HL-60 (cell line): ENCODE measurements around the gene UBE2L5.
"Not testable (repeated sequence)": the region's sequence is repeated elsewhere in the genome, so short reads cannot be mapped to it uniquely, and the experiment has no call there.

Experiments
- DNase-seq, 2 experiments: peaks; one replicate each; pipeline ENCODE4 v3.0.0-alpha.2; 2010 to 2020; ENCODE audit warnings: low read depth in 1 of 2, low spot score in 1 of 2
- H3K27ac ChIP-seq: fragments of 250-450 bp; sonication (Bioruptor Pico); replicated peaks from 2 replicates; pipeline ENCODE4 v1.5.1; 2020; ENCODE audit warnings: mild to moderate bottlenecking, moderate library complexity
- H3K27me3 ChIP-seq: fragments of 250-450 bp; sonication (Bioruptor Pico); 2 replicates; pipeline ENCODE4 v1.5.1; 2021; ENCODE audit warnings: mild to moderate bottlenecking, moderate library complexity; ENCODE audit not compliant: insufficient read depth, poor library complexity, severe bottlenecking
- H3K4me3 ChIP-seq: replicated peaks from 2 replicates; pipeline ENCODE4 v1.5.1; 2011; ENCODE audit warnings: mild to moderate bottlenecking, control low read depth, low read length; ENCODE audit not compliant: insufficient read depth
- GABPA ChIP-seq: IDR thresholded peaks from 2 replicates; pipeline ENCODE4 v1.6.1; 2012; ENCODE audit warnings: low read depth
- POLR2AphosphoS5 ChIP-seq: IDR thresholded peaks from 2 replicates; pipeline ENCODE4 v1.6.1; 2012; ENCODE audit warnings: low read depth
- SPI1 ChIP-seq: IDR thresholded peaks from 2 replicates; pipeline ENCODE4 v1.6.1; 2012; ENCODE audit warnings: low read depth, mild to moderate bottlenecking, borderline replicate concordance
- TF ChIP-seq, protein P1 (sequence below): IDR thresholded peaks from one replicate; pipeline ENCODE4 v1.5.1; 2011; ENCODE audit warnings: low read length, control low read depth, inconsistent platforms; ENCODE audit not compliant: insufficient read depth
- TF ChIP-seq, protein P2 (sequence below): IDR thresholded peaks from 2 replicates; pipeline ENCODE4 v1.6.1; 2012; ENCODE audit warnings: low read depth; ENCODE audit not compliant: insufficient replicate concordance

The UBE2L5 gene

DNA sequence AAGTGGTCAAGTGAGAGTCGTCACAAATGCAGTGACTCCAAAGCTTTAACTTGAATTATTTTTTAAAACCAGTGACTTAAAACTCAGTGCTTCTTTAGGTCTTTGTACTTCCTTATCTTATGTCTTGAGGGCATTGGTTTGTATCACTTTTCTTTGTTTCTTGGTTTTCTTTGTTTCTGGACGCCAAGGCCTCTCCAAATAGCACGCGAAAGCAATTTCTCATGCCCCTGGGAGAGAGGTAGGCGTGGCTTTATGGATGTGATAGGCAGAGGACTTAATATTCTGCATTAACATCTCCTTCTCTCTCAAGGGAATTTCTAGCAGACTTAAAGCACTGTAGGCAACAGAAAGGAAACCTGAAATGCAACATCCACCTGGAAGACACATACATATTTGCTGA is 20.6 kb downstream of the UBE2L5 start:
- no peaks in the 10 kb centered on the region for H3K27me3 ChIP-seq
- no peak overlapping the region for H3K27ac ChIP-seq
- DNase-seq, result no peak
- no peak overlapping the region for H3K4me3 ChIP-seq
- TF ChIP-seq SPI1 (no peak), POLR2AphosphoS5 (no peak), GABPA (no peak)
- TF ChIP-seq, protein P1, sequence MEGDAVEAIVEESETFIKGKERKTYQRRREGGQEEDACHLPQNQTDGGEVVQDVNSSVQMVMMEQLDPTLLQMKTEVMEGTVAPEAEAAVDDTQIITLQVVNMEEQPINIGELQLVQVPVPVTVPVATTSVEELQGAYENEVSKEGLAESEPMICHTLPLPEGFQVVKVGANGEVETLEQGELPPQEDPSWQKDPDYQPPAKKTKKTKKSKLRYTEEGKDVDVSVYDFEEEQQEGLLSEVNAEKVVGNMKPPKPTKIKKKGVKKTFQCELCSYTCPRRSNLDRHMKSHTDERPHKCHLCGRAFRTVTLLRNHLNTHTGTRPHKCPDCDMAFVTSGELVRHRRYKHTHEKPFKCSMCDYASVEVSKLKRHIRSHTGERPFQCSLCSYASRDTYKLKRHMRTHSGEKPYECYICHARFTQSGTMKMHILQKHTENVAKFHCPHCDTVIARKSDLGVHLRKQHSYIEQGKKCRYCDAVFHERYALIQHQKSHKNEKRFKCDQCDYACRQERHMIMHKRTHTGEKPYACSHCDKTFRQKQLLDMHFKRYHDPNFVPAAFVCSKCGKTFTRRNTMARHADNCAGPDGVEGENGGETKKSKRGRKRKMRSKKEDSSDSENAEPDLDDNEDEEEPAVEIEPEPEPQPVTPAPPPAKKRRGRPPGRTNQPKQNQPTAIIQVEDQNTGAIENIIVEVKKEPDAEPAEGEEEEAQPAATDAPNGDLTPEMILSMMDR, result no peak
- TF ChIP-seq, protein P2, sequence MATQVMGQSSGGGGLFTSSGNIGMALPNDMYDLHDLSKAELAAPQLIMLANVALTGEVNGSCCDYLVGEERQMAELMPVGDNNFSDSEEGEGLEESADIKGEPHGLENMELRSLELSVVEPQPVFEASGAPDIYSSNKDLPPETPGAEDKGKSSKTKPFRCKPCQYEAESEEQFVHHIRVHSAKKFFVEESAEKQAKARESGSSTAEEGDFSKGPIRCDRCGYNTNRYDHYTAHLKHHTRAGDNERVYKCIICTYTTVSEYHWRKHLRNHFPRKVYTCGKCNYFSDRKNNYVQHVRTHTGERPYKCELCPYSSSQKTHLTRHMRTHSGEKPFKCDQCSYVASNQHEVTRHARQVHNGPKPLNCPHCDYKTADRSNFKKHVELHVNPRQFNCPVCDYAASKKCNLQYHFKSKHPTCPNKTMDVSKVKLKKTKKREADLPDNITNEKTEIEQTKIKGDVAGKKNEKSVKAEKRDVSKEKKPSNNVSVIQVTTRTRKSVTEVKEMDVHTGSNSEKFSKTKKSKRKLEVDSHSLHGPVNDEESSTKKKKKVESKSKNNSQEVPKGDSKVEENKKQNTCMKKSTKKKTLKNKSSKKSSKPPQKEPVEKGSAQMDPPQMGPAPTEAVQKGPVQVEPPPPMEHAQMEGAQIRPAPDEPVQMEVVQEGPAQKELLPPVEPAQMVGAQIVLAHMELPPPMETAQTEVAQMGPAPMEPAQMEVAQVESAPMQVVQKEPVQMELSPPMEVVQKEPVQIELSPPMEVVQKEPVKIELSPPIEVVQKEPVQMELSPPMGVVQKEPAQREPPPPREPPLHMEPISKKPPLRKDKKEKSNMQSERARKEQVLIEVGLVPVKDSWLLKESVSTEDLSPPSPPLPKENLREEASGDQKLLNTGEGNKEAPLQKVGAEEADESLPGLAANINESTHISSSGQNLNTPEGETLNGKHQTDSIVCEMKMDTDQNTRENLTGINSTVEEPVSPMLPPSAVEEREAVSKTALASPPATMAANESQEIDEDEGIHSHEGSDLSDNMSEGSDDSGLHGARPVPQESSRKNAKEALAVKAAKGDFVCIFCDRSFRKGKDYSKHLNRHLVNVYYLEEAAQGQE, result no peak

DNA sequence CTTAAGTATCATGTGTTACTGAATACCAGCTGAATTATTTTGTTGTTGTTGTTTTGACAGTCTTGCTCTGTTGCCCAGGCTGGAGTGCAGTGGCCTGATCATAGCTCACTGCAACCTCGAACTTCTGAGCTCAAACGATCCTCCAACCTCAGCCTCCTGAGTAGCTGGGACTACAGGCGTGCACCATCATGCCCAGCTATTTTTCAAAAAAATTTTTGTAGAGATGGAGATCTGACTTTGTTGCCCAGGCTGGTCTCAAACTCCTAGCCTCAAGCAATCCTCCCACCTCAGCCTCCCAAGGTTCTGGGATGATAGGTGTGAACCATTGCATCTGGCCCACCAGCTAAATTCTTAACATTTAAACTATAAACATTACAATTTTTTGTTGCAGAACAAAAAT is 21.2 kb downstream of the UBE2L5 start:
- DNase-seq, H3K4me3 ChIP-seq, H3K27me3 ChIP-seq, H3K27ac ChIP-seq: not testable (repeated sequence)

DNA sequence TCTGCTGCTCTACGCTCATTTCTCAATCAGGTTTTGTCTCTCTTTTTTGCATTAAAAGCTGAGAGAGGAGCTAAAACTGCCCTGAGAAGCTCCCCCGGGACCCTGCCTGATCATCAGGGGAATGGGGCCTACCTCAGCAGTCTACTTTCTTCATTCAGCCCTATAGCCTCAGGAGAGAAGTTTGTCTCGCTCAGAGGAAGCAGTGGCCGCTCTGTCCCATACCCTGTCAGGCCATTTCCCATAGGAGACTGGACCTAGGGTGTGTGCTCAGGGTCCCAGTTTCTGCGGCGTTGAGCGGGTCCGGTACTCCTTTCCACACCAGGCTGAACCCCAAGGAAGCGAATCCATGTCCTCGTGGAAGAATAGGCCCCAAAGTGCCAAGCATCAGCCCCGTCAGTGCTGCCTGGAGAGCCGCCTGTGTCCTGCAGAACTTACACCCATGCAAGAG is 21.7 kb downstream of the UBE2L5 start:
- H3K27ac ChIP-seq, result no peak overlapping the region

DNA sequence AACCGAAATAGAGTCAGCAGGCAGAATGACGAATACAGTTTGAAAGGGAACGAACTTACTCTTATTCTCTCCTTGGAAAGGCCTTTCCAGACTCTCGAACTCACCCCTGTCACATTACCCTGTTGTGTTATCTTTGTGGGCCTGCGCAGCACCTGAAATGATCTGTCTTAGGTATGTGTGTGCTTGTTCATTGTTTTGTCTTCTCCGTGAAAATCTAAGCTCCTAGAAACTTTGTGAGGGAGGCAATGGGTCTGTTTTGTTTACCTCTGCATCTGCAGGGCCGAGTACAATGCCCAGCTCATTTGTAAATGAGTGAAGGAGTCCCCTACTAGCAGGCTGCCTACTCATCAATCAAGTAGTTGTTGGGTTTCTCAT is 23.8 kb downstream of the UBE2L5 start:
- H3K27me3 ChIP-seq, result no peaks in the 10 kb centered on the region
- DNase-seq, result no peak
- H3K27ac ChIP-seq, result no peak overlapping the region
- no peak overlapping the region for H3K4me3 ChIP-seq
- TF ChIP-seq, protein P2, result no peak
- TF ChIP-seq GABPA, result no peak

More for the DNA sequence above, 21.7 kb downstream of the UBE2L5 start:
- no peak for DNase-seq
- Histone ChIP-seq H3K4me3 (no peak overlapping the region), H3K27me3 (no peaks in the 10 kb centered on the region)
- TF ChIP-seq, protein P1, result no peak
- TF ChIP-seq GABPA (no peak), POLR2AphosphoS5 (no peak), SPI1 (no peak)
- TF ChIP-seq, protein P2, result no peak
